Measurements from ENCODE around the gene PTGIS. TPM values are rescaled to one million over a fixed set of nuclear protein-coding genes. Genes with fewer than 3 reads are reported as not detected.

PTGIS gene
- polyA plus RNA-seq, 1 donor (not counting 4 experiments of a cell fraction or from before 2014, with no cell fraction given), result not detected

DNA sequence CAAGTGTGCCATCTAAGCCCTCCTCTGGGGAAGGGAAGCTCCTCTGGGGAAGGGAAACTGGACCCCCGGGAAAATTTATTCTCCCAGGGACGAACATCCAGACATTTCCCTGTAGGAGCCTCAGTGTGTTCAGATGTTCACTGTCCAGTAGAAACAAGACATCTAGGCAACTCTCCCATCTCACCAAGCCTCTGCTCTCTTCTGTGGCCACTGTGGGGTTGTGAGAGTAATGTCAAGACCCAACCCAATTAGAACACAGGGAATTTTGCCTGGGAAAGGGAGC lies 3.6 kb upstream of the PTGIS start:
- no peaks in the 10 kb centered on the region for H3K79me2 ChIP-seq (ENCODE audit: control insufficient read depth, insufficient read depth, low read length)
- H3K4me3 ChIP-seq (ENCODE audit: control insufficient read depth in 2 of 3, extremely low read depth in 1 of 3, insufficient read depth in 2 of 3, low read depth in 1 of 3, low read length in 3 of 3), result no peak overlapping the region
- H3K4me2 ChIP-seq (ENCODE audit: control insufficient read depth, extremely low read depth, insufficient read depth, low read depth, low read length), result no peak overlapping the region
- no peaks in the 10 kb centered on the region for H3K36me3 ChIP-seq (ENCODE audit: control insufficient read depth in 2 of 2, extremely low read depth in 1 of 2, insufficient read depth in 2 of 2, low read length in 2 of 2)
- H2AFZ ChIP-seq (ENCODE audit: control insufficient read depth, low read length), result no peak overlapping the region
- DNase-seq (ENCODE audit: low read depth, low spot score) (no peak), FAIRE-seq (no peak)
- H4K20me1 ChIP-seq (ENCODE audit: control insufficient read depth, extremely low read depth, insufficient read depth, low read length), result no peaks in the 10 kb centered on the region
- no peak overlapping the region for H3K27ac ChIP-seq (ENCODE audit: control insufficient read depth, insufficient read depth, low read length)
- dilution Hi-C loops (cut with MboI; ENCODE audit: extremely low pct_ligation_motif_present, low sequenced_read_pairs), result no loop called here
- H3K27me3 ChIP-seq (ENCODE audit: control insufficient read depth, extremely low read depth, insufficient read depth, low read length), result peaks cover 57% of the 10 kb centered on the region
- TF ChIP-seq, protein P1, sequence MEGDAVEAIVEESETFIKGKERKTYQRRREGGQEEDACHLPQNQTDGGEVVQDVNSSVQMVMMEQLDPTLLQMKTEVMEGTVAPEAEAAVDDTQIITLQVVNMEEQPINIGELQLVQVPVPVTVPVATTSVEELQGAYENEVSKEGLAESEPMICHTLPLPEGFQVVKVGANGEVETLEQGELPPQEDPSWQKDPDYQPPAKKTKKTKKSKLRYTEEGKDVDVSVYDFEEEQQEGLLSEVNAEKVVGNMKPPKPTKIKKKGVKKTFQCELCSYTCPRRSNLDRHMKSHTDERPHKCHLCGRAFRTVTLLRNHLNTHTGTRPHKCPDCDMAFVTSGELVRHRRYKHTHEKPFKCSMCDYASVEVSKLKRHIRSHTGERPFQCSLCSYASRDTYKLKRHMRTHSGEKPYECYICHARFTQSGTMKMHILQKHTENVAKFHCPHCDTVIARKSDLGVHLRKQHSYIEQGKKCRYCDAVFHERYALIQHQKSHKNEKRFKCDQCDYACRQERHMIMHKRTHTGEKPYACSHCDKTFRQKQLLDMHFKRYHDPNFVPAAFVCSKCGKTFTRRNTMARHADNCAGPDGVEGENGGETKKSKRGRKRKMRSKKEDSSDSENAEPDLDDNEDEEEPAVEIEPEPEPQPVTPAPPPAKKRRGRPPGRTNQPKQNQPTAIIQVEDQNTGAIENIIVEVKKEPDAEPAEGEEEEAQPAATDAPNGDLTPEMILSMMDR (optimal IDR thresholded peaks at IDR 0.05 in 1 of 3, IDR thresholded peaks at IDR 0.05 in 1 of 3, conservative IDR thresholded peaks at IDR 0.05 in 1 of 3; ENCODE audit: extremely low read depth in 1 of 3, insufficient read depth in 2 of 3, low read length in 3 of 3), result no peak
- TF ChIP-seq EZH2 (IDR thresholded peaks at IDR 0.05; ENCODE audit: low read length), result no peak
- H3K9me3 ChIP-seq (ENCODE audit: control insufficient read depth, low read depth, low read length), result no peaks in the 10 kb centered on the region
- H3K4me1 ChIP-seq (ENCODE audit: control insufficient read depth, extremely low read depth, insufficient read depth, low read length), result no peaks in the 10 kb centered on the region
- no peaks in the 10 kb centered on the region for H3K9me1 ChIP-seq (ENCODE audit: control insufficient read depth, extremely low read depth, insufficient read depth, low read length)
- H3K9ac ChIP-seq (ENCODE audit: control insufficient read depth, extremely low read depth, insufficient read depth, low read length), result no peak overlapping the region

DNA sequence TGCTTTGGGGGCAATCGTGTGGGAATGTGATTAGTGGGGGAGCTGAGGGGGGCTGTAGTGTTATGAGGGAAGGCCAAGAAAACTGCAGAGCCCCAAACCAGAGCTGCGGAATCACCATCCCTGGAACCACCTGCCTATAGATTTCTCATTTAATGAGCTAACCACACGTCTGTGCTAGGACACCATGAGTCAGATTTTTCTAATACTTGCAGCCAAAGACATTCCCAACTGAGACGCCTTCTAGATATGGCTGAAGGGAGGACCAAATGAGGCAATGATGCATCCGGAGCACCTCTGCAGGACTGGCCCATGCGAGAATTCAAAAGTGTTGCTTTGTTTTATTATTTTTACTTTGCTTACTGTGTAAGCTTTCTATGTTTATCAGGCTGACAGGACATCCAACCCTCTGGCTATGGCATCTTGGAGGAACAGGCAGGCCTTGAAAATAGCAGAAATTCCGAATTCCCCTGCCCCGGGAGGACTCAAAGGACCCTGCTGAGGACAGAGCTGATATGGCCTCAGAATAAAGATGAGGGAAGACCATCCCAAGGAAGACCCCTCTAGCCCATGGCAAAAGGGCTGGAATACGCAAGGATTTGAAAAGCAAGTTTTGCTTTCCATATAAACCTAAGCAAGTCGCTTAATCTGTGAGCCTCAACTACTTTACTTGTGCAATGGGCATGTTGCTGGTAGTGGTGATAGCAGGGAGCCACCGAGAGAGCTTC lies 3.1 kb upstream of the PTGIS start:
- Histone ChIP-seq H3K27ac (ENCODE audit: control insufficient read depth, insufficient read depth, low read length) (no peak overlapping the region), H3K9me1 (ENCODE audit: control insufficient read depth, extremely low read depth, insufficient read depth, low read length) (no peaks in the 10 kb centered on the region), H3K79me2 (ENCODE audit: control insufficient read depth, insufficient read depth, low read length) (no peaks in the 10 kb centered on the region), H3K4me1 (ENCODE audit: control insufficient read depth, extremely low read depth, insufficient read depth, low read length) (no peaks in the 10 kb centered on the region), H3K4me2 (ENCODE audit: control insufficient read depth, extremely low read depth, insufficient read depth, low read depth, low read length) (no peak overlapping the region), H2AFZ (ENCODE audit: control insufficient read depth, low read length) (no peak overlapping the region), H3K9ac (ENCODE audit: control insufficient read depth, extremely low read depth, insufficient read depth, low read length) (no peak overlapping the region), H3K9me3 (ENCODE audit: control insufficient read depth, low read depth, low read length) (no peaks in the 10 kb centered on the region), H3K27me3 (ENCODE audit: control insufficient read depth, extremely low read depth, insufficient read depth, low read length) (peaks cover 57% of the 10 kb centered on the region), H4K20me1 (ENCODE audit: control insufficient read depth, extremely low read depth, insufficient read depth, low read length) (no peaks in the 10 kb centered on the region), H3K36me3 (ENCODE audit: control insufficient read depth in 2 of 2, extremely low read depth in 1 of 2, insufficient read depth in 2 of 2, low read length in 2 of 2) (no peaks in the 10 kb centered on the region), H3K4me3 (ENCODE audit: control insufficient read depth in 2 of 3, extremely low read depth in 1 of 3, insufficient read depth in 2 of 3, low read depth in 1 of 3, low read length in 3 of 3) (no peak overlapping the region)
- dilution Hi-C loops (cut with MboI; ENCODE audit: extremely low pct_ligation_motif_present, low sequenced_read_pairs), result no loop called here
- TF ChIP-seq EZH2 (IDR thresholded peaks at IDR 0.05; ENCODE audit: low read length), result no peak
- TF ChIP-seq, protein P1 (optimal IDR thresholded peaks at IDR 0.05 in 1 of 3, IDR thresholded peaks at IDR 0.05 in 1 of 3, conservative IDR thresholded peaks at IDR 0.05 in 1 of 3; ENCODE audit: extremely low read depth in 1 of 3, insufficient read depth in 2 of 3, low read length in 3 of 3), result no peak
- no peak for DNase-seq (ENCODE audit: low read depth, low spot score)
- no peak for FAIRE-seq

Data from keratinocyte (primary cell).